ENCODE data around the gene CNTN6.

Gene CNTN6

GRCh38 chr3:1138036-1138435 is 45.2 kb downstream of the CNTN6 start:
- TF ChIP-seq RAD21 (IDR thresholded peaks at IDR 0.05; ENCODE audit: low read depth), result no peak
- TF ChIP-seq ZBTB7A (IDR thresholded peaks at IDR 0.05; ENCODE audit: low read depth), result no peak
- no peak for TF ChIP-seq USF1 (IDR thresholded peaks at IDR 0.05)
- no peak for TF ChIP-seq EGR1 (IDR thresholded peaks at IDR 0.05)
- TF ChIP-seq FOXM1 (IDR thresholded peaks at IDR 0.05; ENCODE audit: borderline replicate concordance, low read depth), result no peak
- no peak for TF ChIP-seq TCF12 (IDR thresholded peaks at IDR 0.05; ENCODE audit: low read depth)
- no peak for TF ChIP-seq CEBPB (IDR thresholded peaks at IDR 0.05)
- TF ChIP-seq YY1 (IDR thresholded peaks at IDR 0.05; ENCODE audit: low read depth), result no peak
- TF ChIP-seq REST (IDR thresholded peaks at IDR 0.05; ENCODE audit: low read depth), result no peak
- TF ChIP-seq EP300 (IDR thresholded peaks at IDR 0.05; ENCODE audit: borderline replicate concordance), result no peak
- TF ChIP-seq TAF1 (IDR thresholded peaks at IDR 0.05; ENCODE audit: low read depth), result no peak
- TF ChIP-seq MAX (IDR thresholded peaks at IDR 0.05), result no peak
- no peak for TF ChIP-seq CREB1 (IDR thresholded peaks at IDR 0.05; ENCODE audit: low read depth)
- no peak for TF ChIP-seq NFIC (IDR thresholded peaks at IDR 0.05)
- no peak for TF ChIP-seq TEAD4 (IDR thresholded peaks at IDR 0.05)

- no peak for TF ChIP-seq EGR1 (IDR thresholded peaks at IDR 0.05)
- no peak for TF ChIP-seq EP300 (IDR thresholded peaks at IDR 0.05; ENCODE audit: borderline replicate concordance)
- TF ChIP-seq RAD21 (IDR thresholded peaks at IDR 0.05; ENCODE audit: low read depth), result no peak
- TF ChIP-seq TAF1 (IDR thresholded peaks at IDR 0.05; ENCODE audit: low read depth), result no peak
- no peak for TF ChIP-seq NFIC (IDR thresholded peaks at IDR 0.05)
- no peak for TF ChIP-seq ZBTB7A (IDR thresholded peaks at IDR 0.05; ENCODE audit: low read depth)
- no peak for TF ChIP-seq REST (IDR thresholded peaks at IDR 0.05; ENCODE audit: low read depth)
- TF ChIP-seq MAX (IDR thresholded peaks at IDR 0.05), result no peak
- TF ChIP-seq TCF12 (IDR thresholded peaks at IDR 0.05; ENCODE audit: low read depth), result no peak
- no peak for TF ChIP-seq FOXM1 (IDR thresholded peaks at IDR 0.05; ENCODE audit: borderline replicate concordance, low read depth)
Observed at GRCh38 chr3:1139071-1139470, 46.2 kb downstream of the CNTN6 start.

- no peak for TF ChIP-seq CEBPB (IDR thresholded peaks at IDR 0.05)
- TF ChIP-seq MAX (IDR thresholded peaks at IDR 0.05), result no peak
- TF ChIP-seq RAD21 (IDR thresholded peaks at IDR 0.05; ENCODE audit: low read depth), result no peak
- TF ChIP-seq TEAD4 (IDR thresholded peaks at IDR 0.05), result no peak
- no peak for TF ChIP-seq CREB1 (IDR thresholded peaks at IDR 0.05; ENCODE audit: low read depth)
- TF ChIP-seq EP300 (IDR thresholded peaks at IDR 0.05; ENCODE audit: borderline replicate concordance), result no peak
- TF ChIP-seq ZBTB7A (IDR thresholded peaks at IDR 0.05; ENCODE audit: low read depth), result no peak
- TF ChIP-seq NFIC (IDR thresholded peaks at IDR 0.05), result no peak
- no peak for TF ChIP-seq YY1 (IDR thresholded peaks at IDR 0.05; ENCODE audit: low read depth)
- no peak for TF ChIP-seq REST (IDR thresholded peaks at IDR 0.05; ENCODE audit: low read depth)
- TF ChIP-seq TAF1 (IDR thresholded peaks at IDR 0.05; ENCODE audit: low read depth), result no peak
- no peak for TF ChIP-seq EGR1 (IDR thresholded peaks at IDR 0.05)
- TF ChIP-seq FOXM1 (IDR thresholded peaks at IDR 0.05; ENCODE audit: borderline replicate concordance, low read depth), result no peak
- no peak for TF ChIP-seq USF1 (IDR thresholded peaks at IDR 0.05)
- TF ChIP-seq TCF12 (IDR thresholded peaks at IDR 0.05; ENCODE audit: low read depth), result no peak
Observed at GRCh38 chr3:1147326-1147725, 54.5 kb downstream of the CNTN6 start.

GRCh38 chr3:1147819-1148218 is 55.0 kb downstream of the CNTN6 start:
- TF ChIP-seq EGR1 (IDR thresholded peaks at IDR 0.05), result no peak
- TF ChIP-seq USF1 (IDR thresholded peaks at IDR 0.05), result no peak
- TF ChIP-seq TCF12 (IDR thresholded peaks at IDR 0.05; ENCODE audit: low read depth), result no peak
